Left kidney (tissue), 8 donors: ENCODE data around the gene ZNF519. TPM values are rescaled to one million over a fixed set of nuclear protein-coding genes. Genes with fewer than 3 reads are reported as not detected.
"Not testable (repeated sequence)": the region's sequence is repeated elsewhere in the genome, so short reads cannot be mapped to it uniquely, and the experiment has no call there.

Source experiments
- DNase-seq: peaks from one replicate; pipeline ENCODE4 v3.0.0-alpha.2; 2013
- long read RNA-seq, 8 donors: transcript quantifications; one replicate each; lab custom pipeline, GENCODE V29; 2026
- polyA plus RNA-seq: library from polyadenylated mRNA; unstranded; fragments of 120-200 nt; gene quantifications from one replicate; pipeline ENCODE4 v1.2.1, GENCODE V29; 2013; ENCODE audit not compliant: insufficient read length

Gene ZNF519
- polyA plus RNA-seq: 22.9 TPM
- long read RNA-seq, donor 1, full-length matches to known transcripts: 5 of 5 reads
- long read RNA-seq, donor 1, partial matches to known transcripts: 0 of 5 reads
- long read RNA-seq, donor 1, other reads (novel, unspliced or antisense): 0 of 5 reads
- long read RNA-seq, donor 2, full-length matches to known transcripts: 10 of 10 reads
- long read RNA-seq, donor 2, partial matches to known transcripts: 0 of 10 reads
- long read RNA-seq, donor 2, other reads (novel, unspliced or antisense): 0 of 10 reads
- long read RNA-seq, donor 3, full-length matches to known transcripts: 5 of 5 reads
- long read RNA-seq, donor 3, partial matches to known transcripts: 0 of 5 reads
- long read RNA-seq, donor 3, other reads (novel, unspliced or antisense): 0 of 5 reads
- long read RNA-seq, donor 4, full-length matches to known transcripts: 2 of 2 reads
- long read RNA-seq, donor 4, partial matches to known transcripts: 0 of 2 reads
- long read RNA-seq, donor 4, other reads (novel, unspliced or antisense): 0 of 2 reads
- long read RNA-seq, donor 5, full-length matches to known transcripts: 6 of 6 reads
- long read RNA-seq, donor 5, partial matches to known transcripts: 0 of 6 reads
- long read RNA-seq, donor 5, other reads (novel, unspliced or antisense): 0 of 6 reads
- long read RNA-seq, donor 6, full-length matches to known transcripts: 5 of 5 reads
- long read RNA-seq, donor 6, partial matches to known transcripts: 0 of 5 reads
- long read RNA-seq, donor 6, other reads (novel, unspliced or antisense): 0 of 5 reads
- long read RNA-seq, donor 7, full-length matches to known transcripts: 15 of 15 reads
- long read RNA-seq, donor 7, partial matches to known transcripts: 0 of 15 reads
- long read RNA-seq, donor 7, other reads (novel, unspliced or antisense): 0 of 15 reads
- long read RNA-seq, donor 8, full-length matches to known transcripts: 5 of 5 reads
- long read RNA-seq, donor 8, partial matches to known transcripts: 0 of 5 reads
- long read RNA-seq, donor 8, other reads (novel, unspliced or antisense): 0 of 5 reads

- peak; percentile 90 for DNase-seq
Observed at GRCh38 chr18:14132271-14132700, at the start of gene ZNF519. Gene ZNF519, minus strand, starts transcription at chr18:14132435. Its CDS starts 158 bp downstream, at chr18:14132277.

GRCh38 chr18:14179306-14179705, 47.1 kb upstream of the ZNF519 start:
- peak; percentile 0 for DNase-seq

GRCh38 chr18:14178321-14179196, 46.3 kb upstream of the ZNF519 start:
- peak; percentile 47 for DNase-seq

GRCh38 chr18:14177540-14178320, 45.5 kb upstream of the ZNF519 start:
- not testable (repeated sequence) for DNase-seq

DNA sequence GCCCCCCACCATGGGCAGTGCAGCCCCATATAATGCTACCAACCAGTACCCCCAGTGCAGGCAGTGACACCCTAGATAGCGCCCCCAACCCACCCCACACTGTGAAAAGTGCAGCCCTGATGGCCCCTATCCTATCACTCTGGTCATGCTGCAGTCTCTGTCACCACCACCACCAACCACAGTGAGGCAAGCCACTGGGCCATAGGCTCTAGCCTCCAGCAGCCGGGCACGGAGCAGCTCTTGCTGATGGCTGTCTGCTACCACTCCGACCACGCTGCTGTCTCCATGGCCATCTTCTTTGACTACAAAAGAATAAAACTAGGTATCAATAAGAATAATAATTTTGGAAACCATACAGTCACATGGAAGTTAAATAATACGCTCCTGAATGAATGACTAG, 43.2 kb upstream of the ZNF519 start:
- not testable (repeated sequence) for DNase-seq

DNA sequence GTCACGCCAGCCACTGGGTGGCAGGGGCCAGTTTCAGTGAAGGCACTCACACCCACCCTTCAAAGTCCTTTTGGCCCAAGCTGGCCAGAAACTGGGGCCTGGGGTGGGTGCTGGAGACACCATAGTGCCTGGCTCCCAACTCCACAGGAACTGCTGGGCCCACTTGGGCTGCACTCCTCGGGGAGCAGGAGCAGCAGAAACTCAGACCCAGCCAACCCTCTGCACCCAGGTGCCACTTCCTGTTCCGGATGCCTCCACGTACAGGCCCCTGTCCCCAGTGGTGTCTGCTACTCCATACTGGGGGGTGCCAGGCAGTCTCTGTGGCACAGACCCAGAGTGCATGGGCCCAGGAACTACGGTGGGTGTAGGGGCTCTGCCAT, 42.5 kb upstream of the ZNF519 start:
- DNase-seq: no peak

DNA sequence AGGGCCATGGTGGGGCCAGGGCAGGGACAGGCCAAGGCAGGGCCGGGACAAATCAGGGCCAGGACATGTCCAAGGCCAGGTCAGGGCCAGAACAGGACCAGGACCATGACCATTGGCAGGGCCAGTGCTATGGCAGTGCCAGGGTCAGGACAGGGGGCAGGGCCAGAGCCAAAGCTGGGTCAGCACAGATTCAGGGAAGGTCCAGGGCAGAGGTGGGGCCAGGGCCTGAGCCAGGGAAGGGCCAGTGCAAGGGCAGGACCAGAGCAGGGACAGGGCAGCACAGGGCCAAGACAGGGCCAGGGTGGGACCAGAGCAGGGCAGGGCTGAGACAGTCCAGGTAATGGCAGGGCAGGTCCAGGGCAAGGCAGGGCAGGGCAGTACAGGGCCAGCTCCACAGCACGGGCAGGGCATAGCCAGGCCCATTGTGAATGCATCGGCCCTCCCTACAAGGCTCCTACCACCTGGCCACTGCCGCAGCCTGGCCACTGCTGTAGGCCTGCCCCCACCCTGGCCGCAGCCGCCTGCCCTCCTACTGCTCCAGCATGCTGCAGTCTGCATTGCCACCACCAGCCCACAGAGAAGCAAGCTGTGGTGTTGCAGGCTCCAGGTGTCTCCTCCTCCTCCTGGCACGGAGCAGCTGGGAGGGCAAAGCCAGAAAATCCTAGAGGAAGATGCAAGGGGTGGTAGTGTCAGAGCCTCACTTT, 41.9 kb upstream of the ZNF519 start:
- DNase-seq: not testable (repeated sequence)

- DNase-seq: not testable (repeated sequence)
Observed at GRCh38 chr18:14173116-14173951, 41.1 kb upstream of the ZNF519 start.

- DNase-seq: not testable (repeated sequence)
Observed at GRCh38 chr18:14172142-14173115, 40.2 kb upstream of the ZNF519 start.

- not testable (repeated sequence) for DNase-seq
Observed at GRCh38 chr18:14171301-14172141, 39.3 kb upstream of the ZNF519 start.

GRCh38 chr18:14170367-14171036, 38.3 kb upstream of the ZNF519 start:
- DNase-seq: not testable (repeated sequence)

- not testable (repeated sequence) for DNase-seq
Observed at GRCh38 chr18:14162915-14163314, 30.7 kb upstream of the ZNF519 start.

DNA sequence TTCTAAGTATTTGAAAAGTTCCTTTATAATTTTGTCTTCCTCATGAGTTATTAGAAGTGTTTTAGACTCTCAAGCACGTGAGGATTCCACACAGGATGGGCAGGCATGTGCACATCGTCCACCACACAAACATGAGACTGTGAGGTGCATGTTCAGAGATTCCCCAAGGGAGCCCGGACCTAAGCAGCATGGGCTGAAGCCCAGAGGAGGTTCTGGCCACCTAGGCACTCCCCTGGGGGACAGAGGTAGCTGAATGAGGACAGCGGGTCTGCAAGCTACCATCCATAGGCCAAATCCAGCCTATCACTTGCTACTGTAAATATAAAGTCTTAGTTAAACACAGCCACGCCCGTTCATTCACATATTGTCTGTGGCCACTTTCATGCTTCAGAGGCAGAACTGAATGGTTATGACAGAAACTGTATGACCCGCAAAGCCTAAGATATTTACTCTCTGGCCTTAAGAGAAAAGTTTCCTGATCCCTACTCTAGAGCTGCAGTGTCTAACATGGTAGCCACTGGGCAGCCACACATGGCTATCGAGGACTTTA, 19.4 kb upstream of the ZNF519 start:
- not testable (repeated sequence) for DNase-seq

GRCh38 chr18:14150766-14151165, 18.5 kb upstream of the ZNF519 start:
- not testable (repeated sequence) for DNase-seq

DNA sequence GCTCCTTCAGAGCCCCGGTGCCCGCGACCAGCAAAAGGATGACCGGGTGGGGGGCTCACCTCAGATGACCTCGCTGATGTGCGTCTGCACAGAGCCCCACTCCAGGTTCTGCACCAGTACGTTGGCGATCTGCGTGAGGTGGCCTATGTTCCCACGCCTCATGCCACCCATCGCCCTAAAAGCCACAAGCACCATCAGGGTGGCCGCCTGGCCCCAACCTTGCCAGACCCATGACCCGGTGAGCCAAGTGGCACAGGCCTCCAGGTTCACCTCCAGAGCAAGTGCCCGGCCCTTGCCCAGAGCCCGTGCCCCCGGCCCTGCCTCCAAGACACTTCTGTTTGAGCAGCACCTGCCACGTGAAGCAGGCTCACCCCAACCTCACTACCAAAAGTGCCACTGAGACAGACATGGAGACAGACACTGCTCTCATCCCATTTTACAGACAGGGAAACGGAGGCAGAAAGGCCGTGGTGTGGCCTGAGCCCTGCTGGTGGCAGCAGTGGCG, 17.7 kb upstream of the ZNF519 start:
- DNase-seq: not testable (repeated sequence)
